Testis (tissue), 3 donors: ENCODE measurements around the gene NEO1. TPM values are rescaled to one million over a fixed set of nuclear protein-coding genes. Genes with fewer than 3 reads are reported as not detected.
"Not testable (repeated sequence)": the region's sequence is repeated elsewhere in the genome, so short reads cannot be mapped to it uniquely, and the experiment has no call there.

Experiments
- DNase-seq: peaks from one replicate; pipeline ENCODE4 v3.0.0-alpha.2; 2019
- H3K27ac ChIP-seq, 2 donors: fragments of 200-600 bp; sonication (generic); one replicate each; pipeline ENCODE4 v1.5.1; 2019
- H3K27me3 ChIP-seq: fragments of 200-600 bp; sonication (generic); one replicate; pipeline ENCODE4 v1.5.1; 2019
- H3K36me3 ChIP-seq: fragments of 200-600 bp; sonication (generic); one replicate; pipeline ENCODE4 v1.5.1; 2017; ENCODE audit warnings: low read depth; ENCODE audit errors: missing control alignments
- H3K4me1 ChIP-seq: fragments of 200-600 bp; sonication (generic); one replicate; pipeline ENCODE4 v1.5.1; 2019
- H3K4me3 ChIP-seq, 2 donors: fragments of 200-600 bp; sonication (generic); one replicate each; pipeline ENCODE4 v1.5.1; 2017 to 2019
- H3K9me3 ChIP-seq: fragments of 200-600 bp; sonication (generic); one replicate; pipeline ENCODE4 v1.5.1; 2017
- POLR2A ChIP-seq: fragments of 450-650 bp; IDR thresholded peaks from one replicate; pipeline ENCODE4 v1.6.1; 2017; ENCODE audit warnings: antibody characterized with exemption, mild to moderate bottlenecking, moderate library complexity
- whole genome bisulfite sequencing, 2 donors: methylation state at CpG; one replicate each; pipeline ENCODE4 v1.1.5; 2018; 5-methylcytosine and 5-hydroxymethylcytosine counted together
- intact Hi-C: fragments of 100-400 bp; cut with DNase I; formaldehyde crosslinking; loops from one replicate; pipeline ENCODE4 v1.15.1; 2023; ENCODE audit warnings: low total_unique reads
- polyA plus RNA-seq: library from polyadenylated mRNA; stranded (reverse); fragments of 350-450 nt; fragmentation: Illumina TruSeq; extraction: RNeasy Lipid Tissue Mini Kit (QIAGEN cat#74804); gene quantifications from one replicate; pipeline ENCODE4 v1.2.3, GENCODE V29; 2014; ENCODE audit warnings: low read depth, low replicate concordance; ENCODE audit not compliant: insufficient read depth
- total RNA-seq, 2 donors: library from RNA; depleted of rRNA; stranded (reverse); fragments of >200 nt; gene quantifications; one replicate each; pipeline ENCODE4 v1.2.3, GENCODE V29; 2016
- TF ChIP-seq, protein P1 (sequence below), 3 experiments: fragments of 450-650 bp in 2 of 3; fragments of 200-600 bp in 1 of 3; sonication (generic) in 1 of 3; IDR thresholded peaks; one replicate each; pipeline ENCODE4 v1.5.1; 2016 to 2019; ENCODE audit warnings: antibody characterized with exemption in 3 of 3, mild to moderate bottlenecking in 2 of 3, moderate library complexity in 1 of 3

The NEO1 gene
- total and polyA plus RNA-seq, 3 donors from 2014 or later = 42.2 to 57.4 (median 50.2) TPM

DNA sequence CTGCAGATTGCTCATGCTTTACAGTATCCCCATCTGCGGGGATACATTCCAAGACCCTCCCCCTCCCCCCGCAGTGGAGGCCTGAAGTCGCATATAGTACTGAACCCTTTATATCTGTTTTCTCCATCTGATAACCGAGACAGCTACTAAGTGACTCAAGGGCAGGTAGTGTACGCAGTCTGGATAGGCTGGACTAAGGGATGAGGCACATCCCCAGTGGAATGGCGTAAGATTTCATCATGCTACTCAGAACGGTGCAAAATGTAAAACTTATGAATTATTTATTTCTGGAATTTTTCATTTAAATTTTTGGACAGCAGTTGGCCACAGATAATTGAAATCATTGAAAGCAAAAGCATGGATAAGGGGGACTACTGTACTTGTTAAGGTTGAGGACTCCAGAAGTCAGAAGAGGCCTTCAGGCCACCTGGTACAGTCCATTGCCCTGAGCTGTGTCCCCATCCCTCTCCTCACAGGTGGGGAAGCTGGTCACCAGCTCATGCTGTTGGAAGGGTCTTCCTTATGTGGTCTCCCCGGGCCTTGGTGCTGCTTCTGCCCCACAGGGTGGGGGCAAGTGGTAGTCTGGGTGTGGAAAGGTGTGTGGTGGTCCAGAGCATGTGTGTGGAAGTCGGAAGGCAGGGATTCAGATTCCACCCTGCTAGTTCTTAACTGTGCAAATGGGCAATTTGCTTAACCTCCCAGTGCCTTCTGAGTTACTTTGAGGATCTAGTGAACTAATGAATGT is 244.5 kb downstream of the NEO1 start:
- WGBS, 2 donors = 84 to 89% methylated on average over 9 of the region's 9 CpGs
- Histone ChIP-seq H3K27me3 (no peaks in the 10 kb centered on the region), H3K36me3 (no peaks in the 10 kb centered on the region), H3K4me3 (no peak overlapping the region), H3K27ac (no peak overlapping the region), H3K4me1 (no peaks in the 10 kb centered on the region), H3K9me3 (no peaks in the 10 kb centered on the region)
- TF ChIP-seq, protein P1, sequence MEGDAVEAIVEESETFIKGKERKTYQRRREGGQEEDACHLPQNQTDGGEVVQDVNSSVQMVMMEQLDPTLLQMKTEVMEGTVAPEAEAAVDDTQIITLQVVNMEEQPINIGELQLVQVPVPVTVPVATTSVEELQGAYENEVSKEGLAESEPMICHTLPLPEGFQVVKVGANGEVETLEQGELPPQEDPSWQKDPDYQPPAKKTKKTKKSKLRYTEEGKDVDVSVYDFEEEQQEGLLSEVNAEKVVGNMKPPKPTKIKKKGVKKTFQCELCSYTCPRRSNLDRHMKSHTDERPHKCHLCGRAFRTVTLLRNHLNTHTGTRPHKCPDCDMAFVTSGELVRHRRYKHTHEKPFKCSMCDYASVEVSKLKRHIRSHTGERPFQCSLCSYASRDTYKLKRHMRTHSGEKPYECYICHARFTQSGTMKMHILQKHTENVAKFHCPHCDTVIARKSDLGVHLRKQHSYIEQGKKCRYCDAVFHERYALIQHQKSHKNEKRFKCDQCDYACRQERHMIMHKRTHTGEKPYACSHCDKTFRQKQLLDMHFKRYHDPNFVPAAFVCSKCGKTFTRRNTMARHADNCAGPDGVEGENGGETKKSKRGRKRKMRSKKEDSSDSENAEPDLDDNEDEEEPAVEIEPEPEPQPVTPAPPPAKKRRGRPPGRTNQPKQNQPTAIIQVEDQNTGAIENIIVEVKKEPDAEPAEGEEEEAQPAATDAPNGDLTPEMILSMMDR (IDR thresholded peaks at IDR 0.05) = no peak
- TF ChIP-seq POLR2A = no peak
- no peak for DNase-seq
- intact Hi-C loops = no loop called here

DNA sequence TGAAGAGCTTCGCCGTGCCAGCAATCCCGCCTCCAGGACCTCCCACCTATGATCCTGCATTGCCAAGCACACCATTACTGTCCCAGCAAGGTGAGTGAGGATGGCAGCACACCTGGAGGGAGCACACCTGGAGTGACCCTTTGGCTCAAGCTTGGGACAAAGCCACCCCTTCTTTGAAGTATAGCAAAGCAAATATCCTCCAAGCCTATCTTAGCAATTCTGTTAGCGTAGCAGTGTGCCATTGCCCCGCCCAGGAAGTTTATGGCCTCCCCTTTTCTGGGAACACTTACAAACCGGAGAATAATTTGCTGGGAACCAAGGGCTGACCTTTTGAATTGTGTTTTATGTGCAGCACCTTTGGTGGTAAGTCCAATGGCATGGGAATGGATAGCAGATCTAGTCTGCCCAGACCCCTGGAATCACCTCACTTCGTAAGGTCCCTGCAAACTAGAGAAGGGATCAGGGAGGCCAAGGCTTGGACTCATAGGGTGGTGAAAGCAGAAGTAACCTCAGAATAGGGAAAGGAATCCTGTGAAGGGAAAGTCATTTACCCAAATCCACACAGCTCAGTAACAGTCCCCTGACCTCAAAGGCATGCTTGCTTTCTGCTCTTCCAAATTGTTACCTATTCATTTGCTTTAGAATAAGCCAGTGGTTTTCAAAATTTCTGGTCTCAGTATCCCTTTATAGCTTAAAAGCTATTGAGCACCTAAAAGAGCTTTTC is 246.4 kb downstream of the NEO1 start:
- 84 to 95% methylated on average over 7 of the region's 7 CpGs for WGBS, 2 donors
- intact Hi-C loops = no loop called here
- TF ChIP-seq, protein P1 (IDR thresholded peaks at IDR 0.05) = no peak
- no peak for TF ChIP-seq POLR2A

DNA sequence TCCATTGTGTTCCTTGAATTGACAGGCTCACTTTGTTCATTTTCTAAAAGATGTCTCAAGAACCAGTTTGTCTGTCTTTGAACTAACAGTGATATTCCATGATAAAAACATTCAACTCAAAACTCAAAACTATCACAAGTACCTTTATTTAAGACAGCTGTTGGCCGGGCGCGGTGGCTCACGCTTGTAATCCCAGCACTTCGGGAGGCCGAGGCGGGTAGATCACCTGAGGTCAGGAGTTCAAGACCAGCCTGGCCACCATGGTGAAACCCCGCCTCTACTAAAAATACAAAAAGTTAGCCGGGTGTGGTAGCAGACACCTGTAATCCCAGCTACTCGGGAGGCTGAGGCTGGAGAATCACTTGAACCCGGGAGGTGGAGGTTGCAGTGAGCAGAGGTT is 248.0 kb downstream of the NEO1 start:
- H3K4me1 ChIP-seq, H3K27me3 ChIP-seq, intact Hi-C loops, H3K36me3 ChIP-seq, H3K4me3 ChIP-seq, H3K27ac ChIP-seq, DNase-seq, H3K9me3 ChIP-seq: not testable (repeated sequence)
- WGBS, 2 donors = 90 to 91% methylated on average over 11 of the region's 11 CpGs

More for the DNA sequence above, 246.4 kb downstream of the NEO1 start:
- Histone ChIP-seq H3K36me3 (no peaks in the 10 kb centered on the region), H3K9me3 (no peaks in the 10 kb centered on the region), H3K27ac (no peak overlapping the region), H3K4me3 (no peak overlapping the region), H3K27me3 (no peaks in the 10 kb centered on the region), H3K4me1 (no peaks in the 10 kb centered on the region)
- no peak for DNase-seq

DNA sequence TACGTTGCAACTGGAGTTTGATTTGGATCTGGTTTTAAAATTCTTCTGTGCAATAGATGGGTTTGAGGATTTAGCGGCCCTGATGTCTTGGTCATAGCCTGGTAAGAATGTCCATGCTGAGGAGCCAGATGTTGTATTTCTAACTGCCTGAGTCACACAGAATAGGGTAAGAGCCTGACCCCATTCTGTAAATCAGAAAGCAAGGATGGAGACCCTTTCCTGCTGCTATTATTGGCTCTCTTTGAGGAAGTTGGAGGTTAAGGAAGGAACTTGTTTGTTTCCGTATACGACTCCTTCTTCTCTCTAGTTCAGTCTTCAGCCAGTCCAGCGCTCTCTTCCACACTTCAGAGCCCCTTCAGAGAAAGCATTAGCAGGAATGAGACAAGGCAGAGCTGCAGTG is 251.4 kb downstream of the NEO1 start:
- WGBS, 2 donors = 86 to 91% methylated on average over 5 of the region's 5 CpGs
- no peak for DNase-seq
- H3K4me3 ChIP-seq = no peak overlapping the region
- H3K27ac ChIP-seq = no peak overlapping the region
- H3K9me3 ChIP-seq = no peaks in the 10 kb centered on the region
- intact Hi-C loops = no loop called here
- no peaks in the 10 kb centered on the region for H3K4me1 ChIP-seq
- TF ChIP-seq, protein P1 (IDR thresholded peaks at IDR 0.05) = no peak
- TF ChIP-seq POLR2A = no peak
- H3K27me3 ChIP-seq = no peaks in the 10 kb centered on the region
- H3K36me3 ChIP-seq = no peaks in the 10 kb centered on the region

GRCh38 chr15:73305331-73306211 is 253.3 kb downstream of the NEO1 start:
- WGBS, 2 donors = 75 to 92% methylated on average over 7 to 12 of the region's 12 CpGs
- intact Hi-C loops = no loop called here
- peak; percentile 81 for DNase-seq

More at GRCh38 chr15:73305331-73306211, 253.3 kb downstream of the NEO1 start:
- H3K36me3 ChIP-seq = no peaks in the 10 kb centered on the region
- no peak for TF ChIP-seq POLR2A
- TF ChIP-seq, protein P1 (IDR thresholded peaks at IDR 0.05) = peak; percentile 12 to 35 (median 33)
- no peaks in the 10 kb centered on the region for H3K9me3 ChIP-seq
- H3K27ac ChIP-seq = no peak overlapping the region
- H3K4me1 ChIP-seq = no peaks in the 10 kb centered on the region
- H3K4me3 ChIP-seq = no peak overlapping the region
- no peaks in the 10 kb centered on the region for H3K27me3 ChIP-seq
